HG03108 (cell line): ENCODE results near the gene PHYHD1.
"Not testable (repeated sequence)": the region's sequence is repeated elsewhere in the genome, so short reads cannot be mapped to it uniquely, and the experiment has no call there.

ENCODE experiments used
- ATAC-seq: cut with Tn5 transposase; IDR thresholded peaks from one replicate; pipeline ENCODE4 v1.9.1; 2021; ENCODE audit warnings: moderate library complexity; ENCODE audit not compliant: unreplicated experiment

The PHYHD1 gene

GRCh38 chr9:128919402-128920089, 1.2 kb upstream of the PHYHD1 start:
- no peak for ATAC-seq

- ATAC-seq = no peak
Measured at GRCh38 chr9:128921881-128922763, 1.3 kb downstream of the PHYHD1 start.

- no peak for ATAC-seq
Measured at GRCh38 chr9:128923493-128923883, 2.7 kb downstream of the PHYHD1 start.

- no peak for ATAC-seq
Measured at GRCh38 chr9:128927731-128928411, 7.1 kb downstream of the PHYHD1 start.

GRCh38 chr9:128928624-128929023, 7.8 kb downstream of the PHYHD1 start:
- ATAC-seq = no peak

GRCh38 chr9:128929560-128929959, 8.8 kb downstream of the PHYHD1 start:
- ATAC-seq = no peak

GRCh38 chr9:128933731-128934130, 12.9 kb downstream of the PHYHD1 start:
- no peak for ATAC-seq

GRCh38 chr9:128936171-128936865, 15.5 kb downstream of the PHYHD1 start:
- no peak for ATAC-seq

- no peak for ATAC-seq
Measured at GRCh38 chr9:128937310-128938165, 16.8 kb downstream of the PHYHD1 start.

- no peak for ATAC-seq
Measured at GRCh38 chr9:128940271-128940921, 19.6 kb downstream of the PHYHD1 start.

GRCh38 chr9:128940946-128941755, 20.4 kb downstream of the PHYHD1 start:
- no peak for ATAC-seq

- no peak for ATAC-seq
Measured at GRCh38 chr9:128943832-128944620, 23.2 kb downstream of the PHYHD1 start.

- not testable (repeated sequence) for ATAC-seq
Measured at GRCh38 chr9:128944966-128945365, 24.2 kb downstream of the PHYHD1 start.

- no peak for ATAC-seq
Measured at GRCh38 chr9:128945798-128946501, 25.2 kb downstream of the PHYHD1 start.

- peak; percentile 8 for ATAC-seq
Measured at GRCh38 chr9:128946571-128947276, 25.9 kb downstream of the PHYHD1 start.

GRCh38 chr9:128947277-128947526, 26.4 kb downstream of the PHYHD1 start:
- ATAC-seq = no peak
